Measurements from ENCODE around the gene CISH.

DNA sequence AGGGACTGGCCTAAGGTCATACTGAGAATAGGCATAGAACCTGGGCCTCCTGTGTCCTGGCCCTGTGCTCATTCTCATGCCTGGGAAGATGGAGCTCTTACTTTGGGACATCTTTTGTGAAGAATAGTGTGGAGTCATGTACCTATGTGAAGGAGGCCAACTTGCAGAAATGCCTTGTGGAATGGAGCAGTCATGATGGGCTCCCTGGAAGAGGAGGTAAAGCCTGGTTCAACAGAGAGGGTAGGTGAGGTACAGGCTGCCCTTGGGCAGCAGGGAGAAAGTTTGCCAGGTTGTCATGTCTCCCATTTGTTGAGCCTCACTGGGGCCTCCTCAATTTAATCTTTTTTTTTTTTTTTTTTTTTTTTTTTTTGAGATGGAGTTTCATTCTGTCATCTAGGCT, 23.5 kb upstream of the CISH start:
- TF ChIP-seq ZFP3 (CRISPR knock-in tag; IDR thresholded peaks at IDR 0.05) (no peak), TSHZ2 (CRISPR knock-in tag; IDR thresholded peaks at IDR 0.05) (no peak), ARNTL (CRISPR knock-in tag; IDR thresholded peaks at IDR 0.05; ENCODE audit: borderline replicate concordance, low read depth) (no peak), PATZ1 (CRISPR knock-in tag; IDR thresholded peaks at IDR 0.05; ENCODE audit: borderline replicate concordance) (no peak), CREB5 (CRISPR knock-in tag; IDR thresholded peaks at IDR 0.05; ENCODE audit: low read depth) (no peak), TOX (CRISPR knock-in tag; IDR thresholded peaks at IDR 0.05; ENCODE audit: borderline replicate concordance) (no peak)
- TF ChIP-seq, protein P1, sequence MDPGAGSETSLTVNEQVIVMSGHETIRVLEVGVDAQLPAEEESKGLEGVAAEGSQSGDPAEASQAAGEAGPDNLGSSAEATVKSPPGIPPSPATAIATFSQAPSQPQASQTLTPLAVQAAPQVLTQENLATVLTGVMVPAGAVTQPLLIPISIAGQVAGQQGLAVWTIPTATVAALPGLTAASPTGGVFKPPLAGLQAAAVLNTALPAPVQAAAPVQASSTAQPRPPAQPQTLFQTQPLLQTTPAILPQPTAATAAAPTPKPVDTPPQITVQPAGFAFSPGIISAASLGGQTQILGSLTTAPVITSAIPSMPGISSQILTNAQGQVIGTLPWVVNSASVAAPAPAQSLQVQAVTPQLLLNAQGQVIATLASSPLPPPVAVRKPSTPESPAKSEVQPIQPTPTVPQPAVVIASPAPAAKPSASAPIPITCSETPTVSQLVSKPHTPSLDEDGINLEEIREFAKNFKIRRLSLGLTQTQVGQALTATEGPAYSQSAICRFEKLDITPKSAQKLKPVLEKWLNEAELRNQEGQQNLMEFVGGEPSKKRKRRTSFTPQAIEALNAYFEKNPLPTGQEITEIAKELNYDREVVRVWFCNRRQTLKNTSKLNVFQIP (CRISPR knock-in tag; IDR thresholded peaks at IDR 0.05; ENCODE audit: borderline replicate concordance, low read depth), result no peak
- TF ChIP-seq, protein P2, sequence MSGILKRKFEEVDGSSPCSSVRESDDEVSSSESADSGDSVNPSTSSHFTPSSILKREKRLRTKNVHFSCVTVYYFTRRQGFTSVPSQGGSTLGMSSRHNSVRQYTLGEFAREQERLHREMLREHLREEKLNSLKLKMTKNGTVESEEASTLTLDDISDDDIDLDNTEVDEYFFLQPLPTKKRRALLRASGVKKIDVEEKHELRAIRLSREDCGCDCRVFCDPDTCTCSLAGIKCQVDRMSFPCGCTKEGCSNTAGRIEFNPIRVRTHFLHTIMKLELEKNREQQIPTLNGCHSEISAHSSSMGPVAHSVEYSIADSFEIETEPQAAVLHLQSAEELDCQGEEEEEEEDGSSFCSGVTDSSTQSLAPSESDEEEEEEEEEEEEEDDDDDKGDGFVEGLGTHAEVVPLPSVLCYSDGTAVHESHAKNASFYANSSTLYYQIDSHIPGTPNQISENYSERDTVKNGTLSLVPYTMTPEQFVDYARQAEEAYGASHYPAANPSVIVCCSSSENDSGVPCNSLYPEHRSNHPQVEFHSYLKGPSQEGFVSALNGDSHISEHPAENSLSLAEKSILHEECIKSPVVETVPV (CRISPR knock-in tag; IDR thresholded peaks at IDR 0.05), result no peak
